ENCODE results near the gene SOX21.

Gene SOX21

DNA sequence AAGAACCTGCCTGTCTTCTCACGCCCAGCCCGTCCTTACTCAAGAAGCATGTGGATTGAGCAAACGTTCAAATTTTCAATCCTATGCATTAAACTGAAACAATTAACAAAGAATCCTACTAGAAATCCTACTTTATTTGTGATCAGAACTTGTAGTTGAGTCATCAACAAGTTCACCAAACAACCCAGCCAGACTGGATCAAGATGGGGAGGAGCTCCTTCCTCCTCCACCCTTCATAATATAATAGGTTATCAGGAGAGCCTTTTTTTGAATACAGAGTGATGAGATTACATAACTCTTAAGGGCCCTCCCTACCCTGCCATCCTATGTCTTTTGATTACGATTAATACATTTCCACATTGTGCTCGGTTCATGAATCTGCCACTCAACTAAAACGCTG lies 32.7 kb downstream of the SOX21 start:
- no peak for DNase-seq (ENCODE audit: low read depth in 2 of 2)

DNA sequence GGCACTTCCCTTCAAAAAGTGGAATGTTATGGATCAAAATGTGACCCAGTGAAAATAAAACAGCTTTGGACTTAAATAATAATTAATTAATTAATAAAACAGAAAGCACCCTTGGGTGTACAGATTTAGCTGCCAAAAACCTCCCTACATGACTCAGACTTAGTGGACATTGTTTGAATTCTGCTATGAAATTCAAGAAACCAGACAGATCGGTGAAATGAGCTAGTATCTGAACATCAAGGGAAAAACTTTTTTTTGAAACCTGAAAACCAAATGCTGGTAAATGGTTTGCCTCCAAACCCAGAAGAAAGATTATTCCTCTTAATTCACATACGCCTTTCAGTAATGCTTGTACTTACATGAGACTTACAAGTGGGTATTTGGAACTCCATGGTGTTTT lies 33.5 kb downstream of the SOX21 start:
- DNase-seq (ENCODE audit: low read depth in 2 of 2), result no peak

DNA sequence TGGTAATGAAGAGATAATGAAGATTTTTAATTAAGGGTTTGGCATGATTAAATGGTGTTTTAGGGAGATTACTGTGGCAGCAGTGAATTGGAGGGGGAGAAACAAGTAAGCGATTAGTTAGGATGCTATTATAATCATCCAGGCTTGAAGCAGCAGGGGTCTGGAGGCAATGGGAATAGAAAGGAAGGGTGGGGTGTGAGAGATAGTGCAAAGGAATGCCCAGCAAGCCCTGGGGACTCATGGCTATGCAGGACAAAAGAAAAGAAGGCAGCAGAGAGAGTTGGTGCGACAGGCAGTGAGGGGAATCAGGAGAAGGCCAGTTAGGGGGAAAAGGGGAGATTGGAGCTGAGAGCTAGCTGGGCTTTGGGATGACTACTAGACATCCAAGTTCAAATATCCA lies 34.5 kb downstream of the SOX21 start:
- no peak for DNase-seq (ENCODE audit: low read depth in 2 of 2)

DNA sequence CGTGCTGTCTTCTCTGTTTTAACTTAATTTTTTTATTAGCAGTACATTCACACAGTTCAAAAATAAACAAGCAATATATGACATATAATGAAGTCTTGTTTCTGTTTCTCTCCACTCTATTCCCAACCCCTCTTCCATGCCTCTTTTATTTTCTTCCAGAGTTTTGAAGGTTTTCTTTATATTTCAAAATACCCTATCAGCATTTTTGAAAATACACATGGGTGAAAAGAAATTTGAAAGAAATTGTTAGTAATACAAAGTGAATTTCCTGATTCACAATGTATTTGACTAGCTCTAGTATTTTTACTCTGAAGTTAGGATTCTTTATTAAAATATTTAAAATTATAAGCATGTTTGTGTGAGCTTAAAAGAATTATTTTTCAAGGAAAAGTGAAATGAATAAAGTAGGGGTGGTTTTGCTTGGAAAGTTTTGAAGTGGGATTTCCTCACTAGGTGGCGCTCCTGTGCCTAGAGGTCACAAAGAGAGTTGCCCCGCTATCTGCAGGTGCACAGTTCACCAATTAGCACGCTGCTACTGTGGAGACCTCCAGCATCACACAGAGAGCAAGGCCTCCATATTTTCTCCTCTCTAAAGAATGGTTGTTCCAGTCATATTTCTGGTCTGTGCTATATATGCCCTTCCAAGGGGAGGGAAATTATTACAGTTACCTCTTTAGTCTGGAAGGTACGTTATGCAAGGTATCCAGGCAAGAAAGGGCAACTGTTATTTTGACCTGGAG lies 37.6 kb downstream of the SOX21 start:
- peak in 1 of 2 donors; percentile 28 for DNase-seq (ENCODE audit: low read depth in 2 of 2)

DNA sequence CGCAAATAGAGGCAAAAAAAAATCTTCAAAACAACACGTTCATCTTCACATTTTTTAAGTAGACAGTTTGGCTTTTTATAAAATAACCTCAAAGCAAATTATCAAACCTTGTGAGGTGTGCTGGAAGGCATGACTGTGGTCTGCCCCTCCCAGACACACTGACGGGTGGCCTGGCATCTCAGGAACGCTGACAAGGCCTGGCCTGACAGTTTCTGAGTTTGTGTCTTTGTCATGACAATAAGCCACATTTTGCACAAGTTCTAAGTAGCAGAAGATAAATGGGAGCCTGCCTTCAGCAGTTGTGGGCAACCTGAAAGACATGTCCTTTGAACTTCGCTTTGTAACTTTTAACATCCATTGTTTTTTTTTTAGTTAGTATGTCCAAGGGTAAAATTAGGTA lies 38.5 kb downstream of the SOX21 start:
- DNase-seq (ENCODE audit: low read depth in 2 of 2), result no peak

DNA sequence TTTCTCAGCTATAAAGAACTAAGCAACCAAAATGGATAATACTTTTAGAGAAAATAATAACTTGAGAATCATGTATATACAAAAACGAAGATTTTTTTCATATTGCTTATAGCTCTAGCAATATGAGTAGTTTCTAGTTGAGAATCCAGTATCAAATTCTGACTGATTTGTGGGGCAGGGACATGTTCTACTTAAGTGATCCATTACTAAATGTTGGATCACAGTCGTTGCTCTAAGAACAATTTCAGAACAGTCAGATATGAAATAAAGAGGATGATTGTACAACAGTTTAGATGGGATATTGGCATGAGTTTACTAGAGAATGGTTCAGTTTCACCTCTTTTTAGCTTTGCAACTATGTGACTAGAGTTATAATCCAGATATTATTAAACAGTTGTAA lies 39.9 kb downstream of the SOX21 start:
- no peak for DNase-seq (ENCODE audit: low read depth in 2 of 2)

DNA sequence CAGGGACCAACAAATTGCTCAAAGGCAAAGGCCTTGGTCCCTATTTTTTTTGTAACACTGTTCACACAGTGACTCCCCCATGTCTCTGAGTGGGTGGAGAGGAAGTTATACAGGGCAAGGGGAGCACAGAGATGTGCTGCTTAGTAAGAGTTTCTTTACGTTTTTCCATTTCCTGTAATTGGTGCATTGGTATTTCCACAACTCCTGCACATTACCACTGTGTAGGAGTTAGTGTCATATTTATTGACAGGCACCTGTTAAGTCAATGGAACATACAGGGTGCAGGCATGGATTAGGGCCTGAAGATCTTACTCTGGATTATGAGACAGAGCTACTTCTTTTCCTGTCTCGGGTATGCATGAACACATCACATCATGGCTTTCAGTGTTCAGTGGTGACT lies 45.2 kb downstream of the SOX21 start:
- no peak for DNase-seq (ENCODE audit: low read depth in 2 of 2)

DNA sequence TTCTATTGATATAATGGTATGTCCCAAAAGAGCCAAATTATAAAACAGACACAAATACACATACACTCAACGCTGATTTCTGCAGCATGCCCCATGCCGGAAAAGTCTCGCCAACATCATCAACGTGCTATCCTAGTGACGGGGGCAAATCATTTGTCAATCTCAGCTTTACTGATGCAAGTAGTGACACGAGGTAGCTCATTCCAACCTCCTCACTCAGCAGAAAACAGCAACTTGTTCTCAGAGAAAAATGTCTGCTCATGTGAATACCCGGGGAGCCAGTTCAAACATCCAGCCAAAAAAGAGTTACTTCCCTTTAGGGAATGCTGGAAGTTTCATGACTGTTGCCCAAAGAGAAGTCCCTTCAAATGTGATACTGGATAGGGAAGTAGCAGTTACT lies 46.3 kb downstream of the SOX21 start:
- no peak for DNase-seq (ENCODE audit: low read depth in 2 of 2)

DNA sequence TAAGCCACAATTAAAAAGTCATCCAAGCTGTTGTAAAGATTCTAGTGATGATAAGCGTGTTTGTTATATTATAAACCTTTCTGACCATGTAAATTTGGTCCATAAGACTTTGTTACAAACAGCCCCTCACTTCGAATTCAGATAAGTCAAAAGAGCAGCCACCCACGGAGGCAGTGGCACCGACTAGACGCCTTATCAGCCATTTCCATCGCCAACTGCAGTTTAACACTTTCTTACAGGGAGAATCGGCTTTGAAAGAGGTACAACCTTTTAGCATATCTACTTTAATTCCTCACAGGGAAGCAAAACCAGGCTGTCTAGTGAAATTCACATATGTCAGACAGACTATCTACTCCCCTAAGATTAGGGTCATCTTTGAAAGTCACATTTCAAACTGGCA lies 47.5 kb downstream of the SOX21 start:
- no peak for DNase-seq (ENCODE audit: low read depth in 2 of 2)

DNA sequence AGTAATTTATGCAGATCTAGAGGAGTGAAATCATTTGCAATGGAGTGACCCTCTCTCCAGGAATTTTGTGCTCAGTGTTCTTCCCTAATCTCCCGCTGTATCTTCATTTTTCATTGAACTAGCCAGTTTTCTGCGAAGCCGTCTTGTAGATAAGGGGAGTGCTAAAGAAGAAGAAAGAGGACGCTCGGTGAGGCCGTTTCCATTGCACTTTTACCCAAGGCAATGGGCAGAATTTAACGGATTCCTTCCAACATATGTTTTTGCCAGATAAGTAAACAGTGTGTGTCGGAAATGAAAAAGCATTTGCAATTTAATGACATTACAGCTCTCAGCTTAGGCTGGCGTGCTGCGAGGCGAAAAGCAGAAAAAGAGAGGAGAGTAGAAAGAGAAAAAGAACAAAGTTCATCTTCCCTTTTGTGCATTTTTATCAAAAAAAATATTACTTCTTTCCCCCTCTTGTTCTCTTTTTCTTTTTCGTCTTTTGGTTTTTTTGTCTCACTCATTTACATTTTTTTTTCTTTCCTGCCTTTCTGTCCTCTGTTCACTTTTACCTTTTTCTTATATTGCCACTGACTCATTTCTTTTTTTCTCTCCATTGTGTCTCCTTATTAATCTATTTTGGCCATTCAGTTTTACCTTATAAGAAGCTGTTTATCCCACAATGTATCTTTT lies 49.9 kb downstream of the SOX21 start:
- no peak for DNase-seq (ENCODE audit: low read depth in 2 of 2)

DNA sequence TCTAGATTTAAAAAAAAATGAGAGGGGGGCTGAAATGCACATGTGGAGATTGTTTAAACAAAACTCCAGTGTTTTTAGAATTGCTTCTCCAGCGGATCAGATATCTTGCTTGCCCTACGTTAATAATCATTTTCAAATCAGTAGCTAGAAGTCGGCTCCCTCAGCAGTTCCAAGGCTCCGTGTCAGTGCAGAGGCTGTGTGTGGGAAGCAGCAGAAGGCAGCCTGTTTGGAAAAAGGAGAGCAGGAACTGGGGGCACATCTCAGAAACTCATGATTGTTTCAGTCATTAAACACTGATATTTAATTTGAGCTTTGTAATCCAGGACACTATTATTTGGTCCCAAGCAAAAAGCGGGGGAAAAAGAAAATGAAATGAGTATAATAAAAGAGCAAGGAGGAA lies 50.9 kb downstream of the SOX21 start:
- DNase-seq (ENCODE audit: low read depth in 2 of 2), result no peak

DNA sequence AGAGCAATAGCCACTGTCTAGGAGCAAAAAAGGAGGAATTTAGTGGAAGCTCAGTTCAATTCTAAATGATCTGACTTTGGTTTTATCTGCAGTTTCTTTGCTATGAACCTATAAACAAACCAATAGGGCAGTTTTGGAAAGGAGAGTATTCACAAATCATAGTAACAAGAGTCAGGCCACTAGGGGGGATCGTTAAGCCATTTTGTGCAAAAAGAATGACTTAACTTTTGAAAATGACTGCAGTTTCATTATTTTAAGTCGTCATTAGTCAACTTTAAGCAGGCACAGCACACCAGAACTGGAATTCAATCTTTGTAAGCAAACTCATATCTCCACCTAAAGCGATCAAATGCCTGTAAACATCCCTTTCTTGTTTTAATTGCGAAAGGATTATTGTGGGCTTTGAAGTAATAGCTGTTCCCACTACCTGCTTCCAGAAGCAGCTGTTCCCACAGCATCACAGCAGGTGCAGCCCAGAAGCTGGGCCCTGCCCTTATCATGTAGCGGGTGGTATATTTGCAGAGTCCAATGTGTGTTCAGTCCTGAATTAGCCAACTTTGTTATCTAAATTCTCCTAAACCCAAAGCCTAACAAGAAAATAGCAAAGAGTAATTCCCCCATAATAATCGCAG lies 51.5 kb downstream of the SOX21 start:
- DNase-seq (ENCODE audit: low read depth in 2 of 2), result no peak

All from stimulated activated CD8-positive, alpha-beta memory T cell treated with anti-CD3 and anti-CD28 coated beads, Interleukin-15, amount 100 ng/mL, for 48 hours (primary cell).